ENCODE measurements around the gene RHOA. TPM values are rescaled to one million over a fixed set of nuclear protein-coding genes. Genes with fewer than 3 reads are reported as not detected.
A peak's percentile ranks its signal among the peaks of the same experiment; 100 is the strongest.

RHOA gene
- 1,000 to 10,000 TPM in 1 of 6 donors, 100 to 1,000 TPM in 5; 695 to 1,035 (median 800) TPM for polyA plus RNA-seq (ENCODE audit: low read depth in 6 of 6)

GRCh38 chr3:49411968-49412631 is at the start of gene RHOA, which contains the start of gene TCTA:
RHOA (minus strand) TSS chr3:49411976; CDS start chr3:49375589, 36,387 bp downstream.
TCTA (plus strand) TSS chr3:49412423; CDS start chr3:49412427, 4 bp downstream.
- Mint-ChIP-seq H3K4me1 (peaks cover 52 to 75% (median 62%) of the 10 kb centered on the region in 3 donors), H3K9me3 (no peaks in the 10 kb centered on the region)
- peak; percentile 73 to 75 for ATAC-seq (ENCODE audit: low read depth in 2 of 2)

GRCh38 chr3:49460956-49461355 is 49.2 kb upstream of the RHOA start:
- no peak overlapping the region for H3K27ac Mint-ChIP-seq
- DNase-seq (no peak), ATAC-seq (ENCODE audit: low read depth in 2 of 2) (no peak)
- H3K4me3 Mint-ChIP-seq = no peak overlapping the region
- H3K27me3 Mint-ChIP-seq = peaks cover 0 to 5% (median 0%) of the 10 kb centered on the region in 3 donors
- no peaks in the 10 kb centered on the region for H3K9me3 Mint-ChIP-seq
- H3K4me1 Mint-ChIP-seq = peaks cover 0 to 4% (median 0%) of the 10 kb centered on the region in 3 donors
- H3K36me3 Mint-ChIP-seq = no peaks in the 10 kb centered on the region

More at GRCh38 chr3:49411968-49412631, at the start of gene RHOA, which contains the start of gene TCTA:
- H3K36me3 Mint-ChIP-seq = peaks cover 0 to 5% of the 10 kb centered on the region in 2 donors
- no peaks in the 10 kb centered on the region for H3K27me3 Mint-ChIP-seq
- peak within 1 kb of the TSS; percentile 92 to 99 (median 96) for H3K27ac Mint-ChIP-seq
- peak; percentile 100 for DNase-seq
- peak within 1 kb of the TSS; percentile 78 to 95 (median 94) for H3K4me3 Mint-ChIP-seq

GRCh38 chr3:49460188-49460890 is 48.6 kb upstream of the RHOA start:
- no peaks in the 10 kb centered on the region for H3K9me3 Mint-ChIP-seq

GRCh38 chr3:49456466-49456865 is 44.7 kb upstream of the RHOA start:
- H3K36me3 Mint-ChIP-seq = no peaks in the 10 kb centered on the region
- peaks cover 0 to 5% (median 0%) of the 10 kb centered on the region in 3 donors for H3K27me3 Mint-ChIP-seq
- DNase-seq = no peak
- no peaks in the 10 kb centered on the region for H3K9me3 Mint-ChIP-seq
- peak overlapping the region in 1 of 6 donors; percentile 71 for H3K27ac Mint-ChIP-seq
- no peak for ATAC-seq (ENCODE audit: low read depth in 2 of 2)
- no peak overlapping the region for H3K4me3 Mint-ChIP-seq
- peaks cover 0 to 4% (median 0%) of the 10 kb centered on the region in 3 donors for H3K4me1 Mint-ChIP-seq

More at GRCh38 chr3:49460188-49460890, 48.6 kb upstream of the RHOA start:
- DNase-seq = no peak
- H3K4me3 Mint-ChIP-seq = no peak overlapping the region
- H3K27ac Mint-ChIP-seq = no peak overlapping the region
- peaks cover 0 to 5% (median 0%) of the 10 kb centered on the region in 3 donors for H3K27me3 Mint-ChIP-seq
- H3K36me3 Mint-ChIP-seq = no peaks in the 10 kb centered on the region
- ATAC-seq (ENCODE audit: low read depth in 2 of 2) = no peak
- H3K4me1 Mint-ChIP-seq = peaks cover 0 to 4% (median 0%) of the 10 kb centered on the region in 3 donors

- H3K9me3 Mint-ChIP-seq = no peaks in the 10 kb centered on the region
- ATAC-seq (ENCODE audit: low read depth in 2 of 2) (no peak), DNase-seq (no peak)
- H3K4me1 Mint-ChIP-seq = peaks cover 0 to 4% (median 0%) of the 10 kb centered on the region in 3 donors
- peak overlapping the region in 3 of 6 donors; percentile 14 to 57 (median 21) for H3K27ac Mint-ChIP-seq
- H3K4me3 Mint-ChIP-seq = no peak overlapping the region
- H3K36me3 Mint-ChIP-seq = no peaks in the 10 kb centered on the region
- peaks cover 0 to 5% (median 0%) of the 10 kb centered on the region in 3 donors for H3K27me3 Mint-ChIP-seq
Measured at GRCh38 chr3:49454898-49455681, 43.3 kb upstream of the RHOA start.

GRCh38 chr3:49454458-49454857 is 42.7 kb upstream of the RHOA start:
- Mint-ChIP-seq H3K27ac (no peak overlapping the region), H3K4me1 (peaks cover 0 to 4% (median 0%) of the 10 kb centered on the region in 3 donors), H3K9me3 (no peaks in the 10 kb centered on the region), H3K4me3 (no peak overlapping the region), H3K36me3 (no peaks in the 10 kb centered on the region), H3K27me3 (peaks cover 0 to 5% (median 0%) of the 10 kb centered on the region in 3 donors)
- ATAC-seq (ENCODE audit: low read depth in 2 of 2) (no peak), DNase-seq (no peak)

- H3K4me3 Mint-ChIP-seq = no peak overlapping the region
Measured at GRCh38 chr3:49453621-49454020, 41.8 kb upstream of the RHOA start.

GRCh38 chr3:49445391-49445790 is 33.6 kb upstream of the RHOA start:
- peak overlapping the region in 4 of 6 donors; percentile 47 to 84 (median 71) for H3K27ac Mint-ChIP-seq

More at GRCh38 chr3:49453621-49454020, 41.8 kb upstream of the RHOA start:
- no peaks in the 10 kb centered on the region for H3K9me3 Mint-ChIP-seq
- peaks cover 5 to 7% (median 5%) of the 10 kb centered on the region in 3 donors for H3K4me1 Mint-ChIP-seq
- no peaks in the 10 kb centered on the region for H3K36me3 Mint-ChIP-seq
- peak overlapping the region in 1 of 6 donors; percentile 33 for H3K27ac Mint-ChIP-seq
- no peaks in the 10 kb centered on the region for H3K27me3 Mint-ChIP-seq
- no peak for ATAC-seq (ENCODE audit: low read depth in 2 of 2)
- DNase-seq = no peak

GRCh38 chr3:49434731-49435130 is 23.0 kb upstream of the RHOA start:
- ATAC-seq (ENCODE audit: low read depth in 2 of 2) (no peak), DNase-seq (no peak)
- Mint-ChIP-seq H3K4me3 (no peak overlapping the region), H3K4me1 (peaks cover 0 to 10% (median 0%) of the 10 kb centered on the region in 3 donors), H3K27ac (no peak overlapping the region), H3K9me3 (no peaks in the 10 kb centered on the region), H3K27me3 (no peaks in the 10 kb centered on the region), H3K36me3 (no peaks in the 10 kb centered on the region)

More at GRCh38 chr3:49445391-49445790, 33.6 kb upstream of the RHOA start:
- H3K4me1 Mint-ChIP-seq = peaks cover 5 to 41% (median 20%) of the 10 kb centered on the region in 3 donors
- H3K36me3 Mint-ChIP-seq = no peaks in the 10 kb centered on the region
- ATAC-seq (ENCODE audit: low read depth in 2 of 2) = no peak
- no peaks in the 10 kb centered on the region for H3K9me3 Mint-ChIP-seq
- H3K4me3 Mint-ChIP-seq = peak overlapping the region in 1 of 8 donors; percentile 33
- DNase-seq = no peak
- H3K27me3 Mint-ChIP-seq = no peaks in the 10 kb centered on the region

- H3K27ac Mint-ChIP-seq = peak overlapping the region; percentile 78 to 100 (median 98)
- peaks cover 0 to 8% of the 10 kb centered on the region in 2 donors for H3K36me3 Mint-ChIP-seq
- ATAC-seq (ENCODE audit: low read depth in 2 of 2) = no peak
- peaks cover 7 to 36% (median 25%) of the 10 kb centered on the region in 3 donors for H3K4me1 Mint-ChIP-seq
- DNase-seq = no peak
- peak overlapping the region; percentile 94 to 100 (median 98) for H3K4me3 Mint-ChIP-seq
- no peaks in the 10 kb centered on the region for H3K9me3 Mint-ChIP-seq
- H3K27me3 Mint-ChIP-seq = no peaks in the 10 kb centered on the region
Measured at GRCh38 chr3:49428752-49429080, 16.9 kb upstream of the RHOA start.

- Mint-ChIP-seq H3K27ac (peak overlapping the region in 1 of 6 donors; percentile 80), H3K36me3 (peaks cover 0 to 8% of the 10 kb centered on the region in 2 donors), H3K4me3 (peak overlapping the region; percentile 9 to 100 (median 96)), H3K9me3 (no peaks in the 10 kb centered on the region), H3K4me1 (peaks cover 10 to 42% (median 25%) of the 10 kb centered on the region in 3 donors), H3K27me3 (no peaks in the 10 kb centered on the region)
- no peak for ATAC-seq (ENCODE audit: low read depth in 2 of 2)
- DNase-seq = no peak
Measured at GRCh38 chr3:49427586-49427985, 15.8 kb upstream of the RHOA start.

- Mint-ChIP-seq H3K27ac (no peak overlapping the region), H3K4me3 (peak overlapping the region in 1 of 8 donors; percentile 47), H3K27me3 (no peaks in the 10 kb centered on the region), H3K4me1 (peaks cover 22 to 54% (median 47%) of the 10 kb centered on the region in 3 donors), H3K36me3 (peaks cover 0 to 8% of the 10 kb centered on the region in 2 donors), H3K9me3 (no peaks in the 10 kb centered on the region)
- no peak for ATAC-seq (ENCODE audit: low read depth in 2 of 2)
- no peak for DNase-seq
Measured at GRCh38 chr3:49424816-49425215, 13.0 kb upstream of the RHOA start.

Measured in naive B cell (primary cell).